Measurements from ENCODE around the gene RNF151. TPM values are rescaled to one million over a fixed set of nuclear protein-coding genes. Genes with fewer than 3 reads are reported as not detected.

The RNF151 gene
- total RNA-seq, 4 donors from 2014 or later: not detected

DNA sequence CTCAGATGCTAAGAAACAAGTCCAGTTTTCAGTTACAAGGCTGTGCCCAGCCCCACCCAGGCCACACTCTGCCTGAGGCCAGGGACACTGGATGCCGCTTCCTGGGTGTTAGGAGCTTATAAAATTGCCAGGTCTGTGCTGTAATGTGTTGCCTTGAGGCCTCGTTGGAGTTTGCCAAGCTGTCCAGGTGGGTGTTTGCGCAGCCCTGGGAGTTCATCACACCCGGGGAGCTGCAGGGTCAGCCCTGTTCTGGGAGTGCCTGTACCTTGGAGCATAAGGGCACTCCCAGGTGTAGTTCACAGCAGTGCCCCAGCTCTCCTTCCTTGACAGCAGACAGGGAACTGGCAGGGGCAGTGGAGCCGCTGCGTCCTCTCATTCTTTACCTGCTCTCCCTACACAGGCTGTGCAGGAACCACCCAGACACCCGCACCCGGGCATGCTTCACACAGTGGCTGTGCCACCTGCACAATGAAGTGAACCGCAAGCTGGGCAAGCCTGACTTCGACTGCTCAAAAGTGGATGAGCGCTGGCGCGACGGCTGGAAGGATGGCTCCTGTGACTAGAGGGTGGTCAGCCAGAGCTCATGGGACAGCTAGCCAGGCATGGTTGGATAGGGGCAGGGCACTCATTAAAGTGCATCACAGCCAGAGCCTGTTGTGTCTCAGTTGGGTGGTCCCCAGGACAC is 19.0 kb downstream of the RNF151 start:
- DNase-seq (ENCODE audit: low spot score in 2 of 2): no peak
- no peak for TF ChIP-seq POLR2A (IDR thresholded peaks at IDR 0.05)
- TF ChIP-seq, protein P1, sequence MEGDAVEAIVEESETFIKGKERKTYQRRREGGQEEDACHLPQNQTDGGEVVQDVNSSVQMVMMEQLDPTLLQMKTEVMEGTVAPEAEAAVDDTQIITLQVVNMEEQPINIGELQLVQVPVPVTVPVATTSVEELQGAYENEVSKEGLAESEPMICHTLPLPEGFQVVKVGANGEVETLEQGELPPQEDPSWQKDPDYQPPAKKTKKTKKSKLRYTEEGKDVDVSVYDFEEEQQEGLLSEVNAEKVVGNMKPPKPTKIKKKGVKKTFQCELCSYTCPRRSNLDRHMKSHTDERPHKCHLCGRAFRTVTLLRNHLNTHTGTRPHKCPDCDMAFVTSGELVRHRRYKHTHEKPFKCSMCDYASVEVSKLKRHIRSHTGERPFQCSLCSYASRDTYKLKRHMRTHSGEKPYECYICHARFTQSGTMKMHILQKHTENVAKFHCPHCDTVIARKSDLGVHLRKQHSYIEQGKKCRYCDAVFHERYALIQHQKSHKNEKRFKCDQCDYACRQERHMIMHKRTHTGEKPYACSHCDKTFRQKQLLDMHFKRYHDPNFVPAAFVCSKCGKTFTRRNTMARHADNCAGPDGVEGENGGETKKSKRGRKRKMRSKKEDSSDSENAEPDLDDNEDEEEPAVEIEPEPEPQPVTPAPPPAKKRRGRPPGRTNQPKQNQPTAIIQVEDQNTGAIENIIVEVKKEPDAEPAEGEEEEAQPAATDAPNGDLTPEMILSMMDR (IDR thresholded peaks at IDR 0.05): no peak
- TF ChIP-seq POLR2AphosphoS5 (IDR thresholded peaks at IDR 0.05): no peak
- no peak for TF ChIP-seq EP300 (IDR thresholded peaks at IDR 0.05)
- peaks cover 57% of the 10 kb centered on the region for H3K4me1 ChIP-seq
- H3K9me3 ChIP-seq: no peaks in the 10 kb centered on the region
- no peak overlapping the region for H3K27ac ChIP-seq
- peaks cover 12% of the 10 kb centered on the region for H3K36me3 ChIP-seq
- peaks cover 30% of the 10 kb centered on the region for H3K27me3 ChIP-seq
- WGBS: 81% methylated on average over 13 of the region's 14 CpGs
- no peak overlapping the region for H3K4me3 ChIP-seq

DNA sequence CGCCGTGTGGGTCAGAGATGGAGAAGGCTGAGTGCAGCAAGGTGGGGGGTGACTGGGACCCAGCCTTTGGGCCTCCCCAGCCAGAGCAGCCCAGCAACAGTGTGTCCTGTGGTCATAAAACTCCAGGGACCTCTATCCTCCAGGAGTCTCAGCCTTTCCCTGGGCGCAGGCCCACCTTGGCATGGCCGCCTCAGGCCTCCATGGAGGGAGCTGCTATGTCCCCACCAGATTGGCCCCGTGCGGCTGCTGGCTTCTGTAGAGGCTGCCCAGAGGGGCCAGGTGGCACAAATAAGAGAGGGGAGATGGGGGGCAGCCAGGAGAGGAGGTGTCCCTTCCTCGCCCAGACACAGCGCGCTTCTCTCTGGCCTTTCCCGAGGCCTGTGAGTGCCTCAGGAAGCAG is 20.5 kb downstream of the RNF151 start:
- DNase-seq (ENCODE audit: low spot score in 2 of 2): no peak
- H3K27ac ChIP-seq: no peak overlapping the region
- peaks cover 12% of the 10 kb centered on the region for H3K36me3 ChIP-seq
- 95% methylated on average over 9 of the region's 10 CpGs for WGBS
- peaks cover 62% of the 10 kb centered on the region for H3K4me1 ChIP-seq
- H3K9me3 ChIP-seq: no peaks in the 10 kb centered on the region
- no peak overlapping the region for H3K4me3 ChIP-seq
- TF ChIP-seq, protein P1 (IDR thresholded peaks at IDR 0.05): no peak
- TF ChIP-seq POLR2AphosphoS5 (IDR thresholded peaks at IDR 0.05): no peak
- no peak for TF ChIP-seq EP300 (IDR thresholded peaks at IDR 0.05)
- no peak for TF ChIP-seq POLR2A (IDR thresholded peaks at IDR 0.05)
- H3K27me3 ChIP-seq: peaks cover 28% of the 10 kb centered on the region

DNA sequence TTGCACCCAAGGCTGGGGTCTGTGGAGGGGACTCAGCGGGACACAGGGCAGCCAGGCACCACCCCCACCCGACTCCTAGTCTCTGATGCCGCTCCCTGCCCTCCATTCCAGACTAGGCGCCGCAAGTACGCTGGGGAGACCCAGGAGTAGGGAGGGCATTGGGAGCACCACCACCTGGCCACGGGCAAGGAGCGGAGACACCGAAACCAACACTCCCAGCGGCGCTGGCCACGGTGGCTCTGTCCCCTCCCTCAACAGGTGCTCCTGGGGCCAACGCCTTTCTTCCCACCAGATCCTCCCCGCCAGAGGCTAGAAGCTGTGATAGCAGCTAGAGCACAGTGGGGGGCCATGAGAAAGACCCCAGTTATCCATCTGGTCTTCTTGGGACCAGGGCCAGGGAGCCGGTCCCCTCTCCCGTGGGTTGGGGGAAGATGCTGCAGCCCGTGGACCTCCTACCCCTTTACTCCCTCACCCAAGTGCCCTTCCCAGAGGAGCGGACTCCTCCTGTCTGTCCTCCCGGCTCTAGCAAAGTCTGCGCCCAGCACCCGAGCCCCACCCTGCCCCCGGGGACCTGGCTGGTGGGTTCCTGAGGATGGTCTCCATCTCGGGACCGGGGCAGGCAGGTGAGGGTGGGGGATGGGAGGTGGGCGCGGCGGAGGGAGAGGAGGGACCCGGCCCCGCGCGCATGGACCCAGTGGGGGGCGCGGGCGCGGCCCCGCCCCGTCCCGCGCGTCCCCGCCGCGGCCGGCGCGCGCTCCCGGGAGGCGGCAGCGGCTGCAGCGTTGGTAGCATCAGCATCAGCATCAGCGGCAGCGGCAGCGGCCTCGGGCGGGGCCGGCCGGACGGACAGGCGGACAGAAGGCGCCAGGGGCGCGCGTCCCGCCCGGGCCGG is 22.8 kb downstream of the RNF151 start, which contains the start of gene SYNGR3:
Gene SYNGR3, plus strand, starts transcription at position 762 of the 892 bp plus-strand sequence. CDS start 133 bp downstream, outside the sequence.
- 6% methylated on average over 10 of the region's 67 CpGs for WGBS
- Histone ChIP-seq H3K27me3 (peaks cover 28% of the 10 kb centered on the region), H3K36me3 (peaks cover 12% of the 10 kb centered on the region), H3K4me3 (peak within 1 kb of the TSS; percentile 49), H3K9me3 (no peaks in the 10 kb centered on the region), H3K4me1 (peaks cover 52% of the 10 kb centered on the region), H3K27ac (no peak within 1 kb of the TSS)
- DNase-seq (ENCODE audit: low spot score in 2 of 2): no peak
- TF ChIP-seq POLR2A (IDR thresholded peaks at IDR 0.05) (no peak), EP300 (IDR thresholded peaks at IDR 0.05) (no peak), POLR2AphosphoS5 (IDR thresholded peaks at IDR 0.05) (no peak)
- TF ChIP-seq, protein P1 (IDR thresholded peaks at IDR 0.05): no peak

- Histone ChIP-seq H3K27me3 (peaks cover 28% of the 10 kb centered on the region), H3K36me3 (peaks cover 12% of the 10 kb centered on the region), H3K4me1 (peaks cover 46% of the 10 kb centered on the region), H3K4me3 (peak overlapping the region; percentile 49), H3K27ac (no peak overlapping the region), H3K9me3 (no peaks in the 10 kb centered on the region)
- no CpG with 5 or more reads among the region's 25 CpGs for WGBS
- DNase-seq (ENCODE audit: low spot score in 2 of 2): no peak
- TF ChIP-seq, protein P1 (IDR thresholded peaks at IDR 0.05): no peak
- no peak for TF ChIP-seq POLR2AphosphoS5 (IDR thresholded peaks at IDR 0.05)
- TF ChIP-seq POLR2A (IDR thresholded peaks at IDR 0.05): no peak
Observed at GRCh38 chr16:1990101-1990350, 23.4 kb downstream of the RNF151 start.

Data from suprapubic skin (tissue), 4 donors.